Caco-2 (cell line): Measurements from ENCODE around the gene IFNA10. TPM values are rescaled to one million over a fixed set of nuclear protein-coding genes. Genes with fewer than 3 reads are reported as not detected.
"Not testable (repeated sequence)": the region's sequence is repeated elsewhere in the genome, so short reads cannot be mapped to it uniquely, and the experiment has no call there.

Experiments used
- BruUV-seq: library from RNA; stranded (reverse); fragments of 400-500 nt; replicated peaks from 2 replicates; lab custom pipeline; 2021; lab: Mats Ljungman, UMichigan
- CTCF ChIA-PET: fragments of 300-600 bp; sonication (Branson Sonifier 250); formaldehyde crosslinking; loops from one replicate; lab custom pipeline; 2022; ENCODE audit warnings: antibody characterized with exemption; lab: Charles Lee
- POLR2A ChIA-PET: fragments of 300-600 bp; sonication (Branson Sonifier 250); formaldehyde crosslinking; loops from one replicate; lab custom pipeline; 2022; ENCODE audit warnings: antibody characterized with exemption; lab: Charles Lee
- DNase-seq, 2 experiments: peaks; one replicate each; pipeline versions ENCODE4 v3.0.0 to v3.0.0-alpha.2; 2020 to 2022
- H3K27me3 ChIP-seq: replicated peaks from 2 replicates; pipeline ENCODE4 v1.6.0; 2011; ENCODE audit warnings: low read length; ENCODE audit not compliant: control insufficient read depth, insufficient read depth
- H3K36me3 ChIP-seq: 2 replicates; pipeline ENCODE4 v1.5.1; 2011; ENCODE audit warnings: low read length; ENCODE audit not compliant: control insufficient read depth, insufficient read depth
- H3K4me1 ChIP-seq: fragments of 250-450 bp; sonication (Bioruptor Pico); 2 replicates; pipeline ENCODE4 v1.5.1; 2020; ENCODE audit warnings: mild to moderate bottlenecking
- H3K4me3 ChIP-seq: 2 replicates; pipeline ENCODE4 v1.5.1; 2011; ENCODE audit warnings: low read depth, mild to moderate bottlenecking, control low read depth, low read length
- H3K9me3 ChIP-seq: fragments of 250-450 bp; sonication (Bioruptor Pico); 2 replicates; pipeline ENCODE4 v1.5.1; 2020; ENCODE audit warnings: mild to moderate bottlenecking, moderate library complexity
- H3K27ac Mint-ChIP-seq: one replicate; pipeline ENCODE4 v1.8.0; 2022; ENCODE audit warnings: mixed read lengths; ENCODE audit not compliant: unreplicated experiment
- H3K27me3 Mint-ChIP-seq: one replicate; pipeline ENCODE4 v1.8.0; 2022; ENCODE audit warnings: mixed read lengths; ENCODE audit not compliant: insufficient read depth, unreplicated experiment
- H3K36me3 Mint-ChIP-seq: one replicate; pipeline ENCODE4 v1.8.0; 2022; ENCODE audit warnings: mild to moderate bottlenecking, mixed read lengths; ENCODE audit not compliant: insufficient read depth, unreplicated experiment
- H3K4me1 Mint-ChIP-seq: one replicate; pipeline ENCODE4 v1.8.0; 2022; ENCODE audit warnings: low read depth, mixed read lengths; ENCODE audit not compliant: unreplicated experiment
- H3K4me3 Mint-ChIP-seq: one replicate; pipeline ENCODE4 v1.8.0; 2022; ENCODE audit warnings: mild to moderate bottlenecking, moderate library complexity, mixed read lengths; ENCODE audit not compliant: unreplicated experiment
- H3K9me3 Mint-ChIP-seq: one replicate; pipeline ENCODE4 v1.8.0; 2022; ENCODE audit warnings: mixed read lengths; ENCODE audit not compliant: unreplicated experiment
- CTCF ChIP-seq, 2 experiments: fragments of 200-600 bp in 1 of 2; IDR thresholded peaks; 1 replicate in 1 of 2; 2 replicates in 1 of 2; pipeline versions ENCODE4 v1.5.1 to v1.8.0; 2011 to 2022; ENCODE audit warnings: antibody characterized with exemption in 1 of 2, control low read depth in 1 of 2, inconsistent platforms in 1 of 2, low read depth in 1 of 2, low read length in 1 of 2, mild to moderate bottlenecking in 1 of 2, moderate library complexity in 1 of 2; ENCODE audit not compliant: insufficient read depth in 1 of 2, severe bottlenecking in 1 of 2, unreplicated experiment in 1 of 2
- intact Hi-C: fragments of 100-400 bp; cut with micrococcal nuclease; formaldehyde crosslinking; loops from one replicate; pipeline ENCODE4 v1.10.0; 2022; ENCODE audit not compliant: unreplicated experiment
- total RNA-seq: library from RNA; stranded (reverse); gene quantifications from 2 replicates; pipeline ENCODE4 v1.2.3, GENCODE V29; 2022

Gene IFNA10
- total RNA-seq, 1 experiment from 2014 or later = not detected

GRCh38 chr9:21234153-21234687 is 27.3 kb upstream of the IFNA10 start:
- ChIA-PET CTCF (no interaction called here), POLR2A (no interaction called here)
- Mint-ChIP-seq H3K27ac (no peak overlapping the region), H3K4me1 (no peaks in the 10 kb centered on the region), H3K27me3 (peaks cover 11% of the 10 kb centered on the region), H3K9me3 (no peaks in the 10 kb centered on the region), H3K4me3 (no peak overlapping the region), H3K36me3 (no peaks in the 10 kb centered on the region)
- H3K4me3 ChIP-seq = no peak overlapping the region
- BruUV-seq = no TSS peak
- H3K36me3 ChIP-seq = no peaks in the 10 kb centered on the region
- DNase-seq = no peak
- TF ChIP-seq CTCF (IDR thresholded peaks at IDR 0.05; ENCODE audit: insufficient read depth in 1 of 2, low read depth in 1 of 2, low read length in 1 of 2, severe bottlenecking in 1 of 2, unreplicated experiment in 1 of 2) = no peak
- H3K4me1 ChIP-seq = no peaks in the 10 kb centered on the region
- intact Hi-C loops = no loop called here
- H3K9me3 ChIP-seq = no peaks in the 10 kb centered on the region
- H3K27me3 ChIP-seq = no peaks in the 10 kb centered on the region

DNA sequence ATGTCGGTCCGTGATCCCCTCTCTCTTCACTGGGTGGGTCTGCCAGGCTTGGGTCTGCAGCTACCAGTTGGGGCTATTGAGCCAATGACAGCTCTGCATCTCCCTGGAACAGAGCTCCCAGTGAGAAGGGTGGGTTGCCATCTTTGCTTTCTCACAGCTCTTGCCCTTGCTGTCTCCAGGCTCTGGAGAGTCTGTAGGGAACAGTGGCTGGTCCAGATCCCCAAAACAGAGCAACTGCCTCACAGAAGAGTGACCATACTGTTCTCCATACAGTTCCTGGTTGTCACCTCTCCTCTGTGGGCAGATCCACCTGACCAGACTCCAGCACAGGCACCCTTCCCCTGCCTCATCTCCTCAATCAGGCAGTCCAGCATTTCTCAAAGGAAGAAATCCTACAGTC is 26.3 kb upstream of the IFNA10 start:
- peaks cover 7% of the 10 kb centered on the region for H3K27me3 Mint-ChIP-seq
- H3K9me3 ChIP-seq = no peaks in the 10 kb centered on the region
- H3K9me3 Mint-ChIP-seq = no peaks in the 10 kb centered on the region
- no peaks in the 10 kb centered on the region for H3K4me1 Mint-ChIP-seq
- no peak overlapping the region for H3K4me3 ChIP-seq
- no peak for DNase-seq
- no peak overlapping the region for H3K27ac Mint-ChIP-seq
- H3K36me3 ChIP-seq = no peaks in the 10 kb centered on the region
- no peaks in the 10 kb centered on the region for H3K36me3 Mint-ChIP-seq
- CTCF ChIA-PET = no interaction called here
- H3K4me1 ChIP-seq = no peaks in the 10 kb centered on the region
- H3K4me3 Mint-ChIP-seq = no peak overlapping the region
- intact Hi-C loops = no loop called here
- POLR2A ChIA-PET = no interaction called here
- no TSS peak for BruUV-seq
- TF ChIP-seq CTCF (IDR thresholded peaks at IDR 0.05; ENCODE audit: insufficient read depth in 1 of 2, low read depth in 1 of 2, low read length in 1 of 2, severe bottlenecking in 1 of 2, unreplicated experiment in 1 of 2) = no peak
- no peaks in the 10 kb centered on the region for H3K27me3 ChIP-seq

GRCh38 chr9:21228122-21228521 is 21.2 kb upstream of the IFNA10 start, which contains the start of gene IFNA17:
Gene IFNA17 (minus strand): TSS chr9:21228222. CDS start chr9:21228173, 49 bp downstream.
- no peaks in the 10 kb centered on the region for H3K4me1 ChIP-seq
- H3K36me3 ChIP-seq = no peaks in the 10 kb centered on the region
- no TSS peak for BruUV-seq
- no peak for TF ChIP-seq CTCF (IDR thresholded peaks at IDR 0.05; ENCODE audit: insufficient read depth in 1 of 2, low read depth in 1 of 2, low read length in 1 of 2, severe bottlenecking in 1 of 2, unreplicated experiment in 1 of 2)
- CTCF ChIA-PET = no interaction called here
- H3K9me3 ChIP-seq = no peaks in the 10 kb centered on the region
- DNase-seq = no peak
- Mint-ChIP-seq H3K9me3 (no peaks in the 10 kb centered on the region), H3K36me3 (no peaks in the 10 kb centered on the region), H3K27me3 (peaks cover 2% of the 10 kb centered on the region), H3K27ac (no peak within 1 kb of the TSS), H3K4me1 (no peaks in the 10 kb centered on the region), H3K4me3 (no peak within 1 kb of the TSS)
- H3K27me3 ChIP-seq = no peaks in the 10 kb centered on the region
- POLR2A ChIA-PET = no interaction called here
- no peak within 1 kb of the TSS for H3K4me3 ChIP-seq
- intact Hi-C loops = no loop called here

GRCh38 chr9:21217211-21217610 is 10.3 kb upstream of the IFNA10 start, which contains the start of gene IFNA16:
Gene IFNA16 (minus strand): TSS chr9:21217311. CDS start chr9:21217305, 6 bp downstream.
- peaks cover 16% of the 10 kb centered on the region for H3K27me3 Mint-ChIP-seq
- CTCF ChIA-PET, H3K4me3 ChIP-seq, H3K9me3 ChIP-seq, POLR2A ChIA-PET, H3K4me1 ChIP-seq, H3K9me3 Mint-ChIP-seq, H3K27me3 ChIP-seq, H3K27ac Mint-ChIP-seq, BruUV-seq, H3K36me3 Mint-ChIP-seq, H3K4me3 Mint-ChIP-seq, DNase-seq, H3K4me1 Mint-ChIP-seq, H3K36me3 ChIP-seq: not testable (repeated sequence)
- intact Hi-C loops = loop anchor here (10.0 kb wide), 1 partner anchor 238 kb away; no protein-coding TSS in a partner anchor
